ENCODE measurements around the gene PDLIM5. TPM values are rescaled to one million over a fixed set of nuclear protein-coding genes. Genes with fewer than 3 reads are reported as not detected.

Gene PDLIM5
- total RNA-seq, 4 donors from 2014 or later, result 77.7 to 128 (median 109) TPM

DNA sequence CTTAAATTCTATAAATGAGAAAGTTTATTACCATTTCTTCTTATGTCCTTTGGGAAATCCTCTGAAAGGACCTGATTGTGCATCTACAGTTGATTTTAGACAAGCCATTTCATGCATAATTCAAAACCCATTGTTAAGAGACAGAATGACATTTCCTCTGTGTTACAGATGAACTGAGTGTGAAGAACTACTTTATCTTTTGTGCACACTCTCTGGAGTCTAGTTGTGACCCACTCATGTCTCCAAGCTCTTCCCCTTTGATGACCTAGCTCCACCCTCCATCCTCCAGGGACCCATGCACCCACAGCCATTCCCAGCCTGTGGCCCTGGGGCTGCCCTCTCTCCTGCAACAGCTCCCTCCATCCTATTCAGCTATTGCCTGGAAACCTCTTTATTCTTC lies 248.6 kb downstream of the PDLIM5 start:
- no peak overlapping the region for H3K4me3 ChIP-seq (replicated peaks in 1 of 3)
- intact Hi-C loops (cut with DNase I), result no loop called here
- no peaks in the 10 kb centered on the region for H3K36me3 ChIP-seq
- TF ChIP-seq, protein P1, sequence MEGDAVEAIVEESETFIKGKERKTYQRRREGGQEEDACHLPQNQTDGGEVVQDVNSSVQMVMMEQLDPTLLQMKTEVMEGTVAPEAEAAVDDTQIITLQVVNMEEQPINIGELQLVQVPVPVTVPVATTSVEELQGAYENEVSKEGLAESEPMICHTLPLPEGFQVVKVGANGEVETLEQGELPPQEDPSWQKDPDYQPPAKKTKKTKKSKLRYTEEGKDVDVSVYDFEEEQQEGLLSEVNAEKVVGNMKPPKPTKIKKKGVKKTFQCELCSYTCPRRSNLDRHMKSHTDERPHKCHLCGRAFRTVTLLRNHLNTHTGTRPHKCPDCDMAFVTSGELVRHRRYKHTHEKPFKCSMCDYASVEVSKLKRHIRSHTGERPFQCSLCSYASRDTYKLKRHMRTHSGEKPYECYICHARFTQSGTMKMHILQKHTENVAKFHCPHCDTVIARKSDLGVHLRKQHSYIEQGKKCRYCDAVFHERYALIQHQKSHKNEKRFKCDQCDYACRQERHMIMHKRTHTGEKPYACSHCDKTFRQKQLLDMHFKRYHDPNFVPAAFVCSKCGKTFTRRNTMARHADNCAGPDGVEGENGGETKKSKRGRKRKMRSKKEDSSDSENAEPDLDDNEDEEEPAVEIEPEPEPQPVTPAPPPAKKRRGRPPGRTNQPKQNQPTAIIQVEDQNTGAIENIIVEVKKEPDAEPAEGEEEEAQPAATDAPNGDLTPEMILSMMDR (IDR thresholded peaks at IDR 0.05), result no peak
- no peak for TF ChIP-seq POLR2A (IDR thresholded peaks at IDR 0.05)
- no peak for DNase-seq
- H3K27me3 ChIP-seq, result no peaks in the 10 kb centered on the region
- H3K9me3 ChIP-seq, result no peaks in the 10 kb centered on the region
- H3K4me1 ChIP-seq, result no peaks in the 10 kb centered on the region
- H3K27ac ChIP-seq, result no peak overlapping the region

DNA sequence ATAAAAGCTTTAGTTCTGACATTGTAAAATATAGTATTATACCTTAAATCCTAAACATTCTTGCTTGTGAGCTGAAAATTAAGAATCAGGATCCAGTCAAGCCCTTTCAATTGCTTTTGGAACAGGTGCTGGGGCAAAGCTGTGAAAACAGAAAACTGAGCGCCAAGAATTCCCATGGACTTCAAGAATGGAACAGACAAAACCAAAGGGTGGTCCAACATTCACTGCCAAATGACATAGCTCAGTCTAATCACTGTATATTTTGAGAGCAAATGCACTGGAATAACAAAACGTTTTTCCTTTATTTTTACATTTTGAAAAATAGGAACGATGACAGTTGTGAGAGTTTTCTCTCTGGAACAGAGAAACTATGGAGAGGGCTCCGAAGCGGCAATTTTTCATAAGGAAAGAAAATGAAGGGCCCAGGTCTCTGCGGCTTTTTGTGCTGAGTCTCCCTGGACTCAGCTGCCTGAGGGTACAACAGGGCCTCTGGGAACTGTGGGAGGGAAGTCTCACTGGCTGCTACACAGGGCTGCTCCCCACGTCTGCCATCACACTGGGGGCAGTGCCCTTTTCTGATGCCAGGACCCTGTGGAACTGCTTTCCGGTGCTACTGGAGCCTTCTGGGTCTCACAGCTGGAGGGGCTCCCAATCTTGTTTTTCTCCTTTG lies 250.0 kb downstream of the PDLIM5 start:
- H3K4me3 ChIP-seq (replicated peaks in 1 of 3), result no peak overlapping the region
- intact Hi-C loops (cut with DNase I), result no loop called here
- DNase-seq, result no peak

DNA sequence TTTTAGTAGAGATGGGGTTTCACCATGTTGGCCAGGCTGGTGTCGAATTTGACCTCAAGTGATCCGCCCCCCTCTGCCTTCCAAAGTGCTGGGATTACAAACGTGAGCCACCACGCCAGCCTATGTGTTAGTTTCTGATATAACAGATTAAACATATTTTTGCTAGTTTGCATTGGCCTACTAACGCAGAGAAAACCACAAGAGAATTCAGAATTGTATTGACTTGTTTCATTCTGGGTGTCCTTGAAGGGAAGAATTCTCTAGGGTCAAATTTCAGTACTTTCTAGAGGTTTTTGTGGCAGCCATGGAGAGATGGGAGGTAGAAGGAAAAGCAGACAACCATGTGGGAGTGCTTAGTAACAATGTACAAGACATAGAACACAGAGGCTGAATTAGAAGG lies 259.9 kb downstream of the PDLIM5 start:
- WGBS, 2 donors, result 88 to 91% methylated on average over 5 of the region's 5 CpGs
- H3K4me1 ChIP-seq, result no peaks in the 10 kb centered on the region
- H3K4me3 ChIP-seq (replicated peaks in 1 of 3), result no peak overlapping the region
- no peak for DNase-seq
- no peaks in the 10 kb centered on the region for H3K9me3 ChIP-seq
- H3K27ac ChIP-seq, result no peak overlapping the region
- intact Hi-C loops (cut with DNase I), result no loop called here
- TF ChIP-seq, protein P1 (IDR thresholded peaks at IDR 0.05), result no peak
- TF ChIP-seq POLR2A (IDR thresholded peaks at IDR 0.05), result no peak
- H3K36me3 ChIP-seq, result no peaks in the 10 kb centered on the region
- H3K27me3 ChIP-seq, result no peaks in the 10 kb centered on the region

More for the DNA sequence above, 250.0 kb downstream of the PDLIM5 start:
- 74 to 76% methylated on average over 8 of the region's 8 CpGs for WGBS, 2 donors
- H3K4me1 ChIP-seq, result no peaks in the 10 kb centered on the region
- no peaks in the 10 kb centered on the region for H3K36me3 ChIP-seq
- no peaks in the 10 kb centered on the region for H3K27me3 ChIP-seq
- no peak for TF ChIP-seq POLR2A (IDR thresholded peaks at IDR 0.05)
- TF ChIP-seq, protein P1 (IDR thresholded peaks at IDR 0.05), result no peak
- no peaks in the 10 kb centered on the region for H3K9me3 ChIP-seq
- H3K27ac ChIP-seq, result no peak overlapping the region

DNA sequence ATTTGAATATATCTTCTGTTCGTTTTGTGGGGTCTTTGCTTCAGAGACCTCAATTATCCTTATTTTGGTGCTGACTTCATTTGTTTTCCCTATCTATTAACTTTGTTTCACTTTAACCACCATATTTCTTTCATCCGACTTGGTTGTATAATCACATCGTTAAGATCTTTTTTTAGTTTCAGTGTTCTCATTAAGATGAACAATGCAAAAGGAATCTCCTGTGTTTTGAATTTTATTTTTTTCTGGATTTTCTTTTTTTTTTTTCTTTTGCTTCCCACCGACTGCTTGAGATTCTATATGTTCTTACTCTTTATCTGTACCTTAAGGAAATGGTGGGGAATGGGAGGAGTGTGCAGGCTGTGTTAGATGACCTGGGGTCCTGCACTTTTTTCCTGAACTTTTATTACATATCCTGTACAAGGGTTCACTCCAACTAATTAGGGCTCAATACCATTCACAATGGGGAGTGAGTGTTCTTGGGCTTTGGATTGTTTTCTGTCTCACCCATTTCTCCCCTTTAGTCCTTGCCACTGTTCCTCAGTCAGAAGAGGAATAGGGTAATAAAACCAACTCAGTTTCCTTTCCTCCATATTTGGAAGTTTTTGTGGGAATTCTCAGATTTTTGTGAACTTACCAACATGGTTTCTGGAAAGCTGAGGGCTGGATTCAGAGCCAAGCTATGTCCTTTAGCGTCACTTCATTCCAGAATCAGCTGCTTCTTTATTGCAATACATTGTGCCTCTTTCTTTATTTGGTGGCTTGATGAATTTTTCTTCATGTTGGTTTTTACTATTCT lies 262.8 kb downstream of the PDLIM5 start:
- Histone ChIP-seq H3K9me3 (no peaks in the 10 kb centered on the region), H3K27me3 (no peaks in the 10 kb centered on the region), H3K4me1 (no peaks in the 10 kb centered on the region), H3K27ac (no peak overlapping the region), H3K36me3 (no peaks in the 10 kb centered on the region), H3K4me3 (replicated peaks in 1 of 3) (no peak overlapping the region)
- DNase-seq, result no peak
- TF ChIP-seq POLR2A (IDR thresholded peaks at IDR 0.05), result no peak
- TF ChIP-seq, protein P1 (IDR thresholded peaks at IDR 0.05), result no peak
- intact Hi-C loops (cut with DNase I), result no loop called here
- WGBS, 2 donors, result 77 to 88% methylated on average over 5 of the region's 5 CpGs

DNA sequence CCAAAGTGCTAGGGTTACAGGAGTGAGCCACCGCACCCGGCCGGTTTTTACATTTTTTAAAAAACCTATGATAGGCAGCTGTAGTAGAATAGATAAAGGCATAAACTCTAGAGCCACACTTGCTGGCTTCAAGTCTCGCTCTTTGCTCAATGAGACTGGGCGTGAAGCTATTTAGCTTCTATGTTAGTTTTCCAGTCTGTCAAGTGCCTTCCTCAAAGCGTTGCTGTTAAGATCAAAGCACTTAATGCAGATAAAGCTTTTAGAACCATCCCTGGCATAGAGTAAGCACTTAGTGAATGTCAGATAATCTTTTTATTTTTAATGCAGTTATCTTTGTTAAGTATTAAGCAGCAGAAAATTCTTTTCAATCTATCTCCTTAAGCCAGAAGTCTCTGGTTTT lies 264.0 kb downstream of the PDLIM5 start:
- Histone ChIP-seq H3K36me3 (no peaks in the 10 kb centered on the region), H3K9me3 (no peaks in the 10 kb centered on the region), H3K27ac (no peak overlapping the region), H3K4me3 (replicated peaks in 1 of 3) (no peak overlapping the region), H3K4me1 (no peaks in the 10 kb centered on the region), H3K27me3 (no peaks in the 10 kb centered on the region)
- no peak for DNase-seq
- no peak for TF ChIP-seq POLR2A (IDR thresholded peaks at IDR 0.05)
- TF ChIP-seq, protein P1 (IDR thresholded peaks at IDR 0.05), result no peak
- intact Hi-C loops (cut with DNase I), result no loop called here
- WGBS, 2 donors, result 69 to 80% methylated on average over 6 of the region's 6 CpGs

All from thyroid gland (tissue), 4 donors.